Stimulated activated effector memory CD8-positive, alpha-beta T cell treated with anti-CD3 and anti-CD28 coated beads, Interleukin-12 subunit alpha, Interleukin-12 subunit beta, amount 100 ng/mL, for 72 hours (primary cell): ENCODE measurements around the gene SLFN12.
A peak's percentile ranks its signal among the peaks of the same experiment; 100 is the strongest.

Source experiments
- ATAC-seq: fragments of 150-1000 bp; cut with Tn5 transposase; 2 replicates; pipeline ENCODE4 v1.10.0; 2021
- DNase-seq, 2 donors: peaks; one replicate each; pipeline ENCODE4 v3.0.0; 2021 to 2022; ENCODE audit warnings: low spot score in 2 of 2
- H3K27ac Mint-ChIP-seq: one replicate; pipeline ENCODE4 v1.8.0; 2022; ENCODE audit warnings: mild to moderate bottlenecking, mixed read lengths
- H3K36me3 Mint-ChIP-seq: one replicate; pipeline ENCODE4 v1.8.0; 2022; ENCODE audit warnings: mild to moderate bottlenecking, mixed read lengths
- H3K4me1 Mint-ChIP-seq: one replicate; pipeline ENCODE4 v1.8.0; 2022; ENCODE audit warnings: mixed read lengths
- H3K4me3 Mint-ChIP-seq: one replicate; pipeline ENCODE4 v1.8.0; 2022; ENCODE audit warnings: mild to moderate bottlenecking, mixed read lengths
- H3K9me3 Mint-ChIP-seq: one replicate; pipeline ENCODE4 v1.8.0; 2022; ENCODE audit warnings: mixed read lengths

Gene SLFN12

DNA sequence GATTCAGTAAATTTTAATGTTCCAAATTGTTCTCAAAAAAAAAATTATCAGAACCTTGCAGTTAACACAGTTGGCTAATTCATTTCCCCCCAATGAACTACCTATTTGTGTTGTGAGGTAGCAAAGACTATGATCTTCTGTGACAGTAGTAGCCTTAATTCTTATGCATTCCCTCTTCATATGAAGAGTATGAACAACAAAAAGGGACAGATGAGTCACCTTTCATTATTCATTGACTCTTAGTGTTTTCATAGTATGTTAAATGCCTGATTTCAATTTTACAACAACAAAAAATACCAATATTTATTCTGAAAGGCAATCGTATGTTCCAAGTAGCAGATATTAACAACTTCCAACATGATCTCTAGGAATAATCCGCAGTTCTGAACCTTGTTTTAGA lies 55.2 kb downstream of the SLFN12 start:
- H3K36me3 Mint-ChIP-seq: peaks cover 26% of the 10 kb centered on the region
- DNase-seq (no peak), ATAC-seq (no peak)
- H3K4me1 Mint-ChIP-seq: peaks cover 29% of the 10 kb centered on the region
- H3K27ac Mint-ChIP-seq: no peak overlapping the region
- H3K4me3 Mint-ChIP-seq: no peak overlapping the region
- peaks cover under 1% of the 10 kb centered on the region for H3K9me3 Mint-ChIP-seq

DNA sequence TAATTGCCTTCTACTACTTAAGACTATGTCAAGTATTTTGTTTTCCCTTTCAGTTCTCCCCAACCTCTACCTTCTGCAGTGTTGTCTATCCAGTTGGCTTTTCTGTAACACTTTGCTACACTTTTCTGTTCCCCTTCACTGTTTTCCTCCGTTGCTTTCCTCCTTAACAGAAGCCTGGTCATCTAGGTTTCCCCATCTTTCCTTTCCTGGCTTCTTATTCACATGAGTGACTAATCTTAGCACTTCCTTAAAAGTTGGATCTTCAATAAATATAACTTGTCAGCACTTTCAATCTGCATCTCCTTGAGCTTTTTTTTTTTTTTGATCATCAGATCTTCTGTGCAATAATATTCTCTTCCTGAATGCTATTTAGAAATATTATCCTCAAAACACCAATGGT lies 56.1 kb downstream of the SLFN12 start:
- DNase-seq: no peak

DNA sequence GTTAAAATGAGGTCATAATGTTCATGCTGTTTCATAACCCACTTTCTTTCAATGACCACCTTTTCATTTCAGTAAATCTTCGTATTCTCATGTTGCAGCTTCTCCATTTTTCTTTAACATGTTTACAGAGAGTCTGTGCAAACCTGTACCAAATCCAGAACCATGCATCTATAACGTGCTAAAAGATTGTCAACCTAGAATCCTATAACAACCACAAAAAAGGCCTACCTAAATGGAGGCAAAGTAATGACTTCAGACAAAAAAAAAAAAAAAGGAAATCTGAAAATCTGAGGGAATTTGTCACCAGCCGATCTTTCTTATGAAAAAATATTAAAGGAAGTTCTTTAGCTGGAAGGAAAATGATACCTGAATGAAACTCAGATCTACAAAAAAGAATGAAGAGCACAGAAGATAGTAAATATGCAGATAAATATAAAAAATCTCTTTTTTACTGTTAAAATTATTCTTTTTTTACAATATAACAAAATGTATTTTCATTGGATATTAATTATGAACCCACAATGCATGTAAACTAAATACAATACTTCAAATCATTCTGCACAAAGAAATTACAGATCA lies 57.4 kb downstream of the SLFN12 start:
- H3K9me3 Mint-ChIP-seq: peaks cover 10% of the 10 kb centered on the region
- H3K4me3 Mint-ChIP-seq: peak overlapping the region; percentile 99
- ATAC-seq (no peak), DNase-seq (no peak)
- peaks cover 49% of the 10 kb centered on the region for H3K4me1 Mint-ChIP-seq
- H3K27ac Mint-ChIP-seq: peak overlapping the region; percentile 100
- H3K36me3 Mint-ChIP-seq: peaks cover 49% of the 10 kb centered on the region

More for the DNA sequence above, 56.1 kb downstream of the SLFN12 start:
- peak overlapping the region; percentile 14 for H3K4me3 Mint-ChIP-seq
- no peak overlapping the region for H3K27ac Mint-ChIP-seq
- H3K4me1 Mint-ChIP-seq: peaks cover 35% of the 10 kb centered on the region
- peaks cover 35% of the 10 kb centered on the region for H3K36me3 Mint-ChIP-seq
- ATAC-seq: no peak
- peaks cover 3% of the 10 kb centered on the region for H3K9me3 Mint-ChIP-seq

DNA sequence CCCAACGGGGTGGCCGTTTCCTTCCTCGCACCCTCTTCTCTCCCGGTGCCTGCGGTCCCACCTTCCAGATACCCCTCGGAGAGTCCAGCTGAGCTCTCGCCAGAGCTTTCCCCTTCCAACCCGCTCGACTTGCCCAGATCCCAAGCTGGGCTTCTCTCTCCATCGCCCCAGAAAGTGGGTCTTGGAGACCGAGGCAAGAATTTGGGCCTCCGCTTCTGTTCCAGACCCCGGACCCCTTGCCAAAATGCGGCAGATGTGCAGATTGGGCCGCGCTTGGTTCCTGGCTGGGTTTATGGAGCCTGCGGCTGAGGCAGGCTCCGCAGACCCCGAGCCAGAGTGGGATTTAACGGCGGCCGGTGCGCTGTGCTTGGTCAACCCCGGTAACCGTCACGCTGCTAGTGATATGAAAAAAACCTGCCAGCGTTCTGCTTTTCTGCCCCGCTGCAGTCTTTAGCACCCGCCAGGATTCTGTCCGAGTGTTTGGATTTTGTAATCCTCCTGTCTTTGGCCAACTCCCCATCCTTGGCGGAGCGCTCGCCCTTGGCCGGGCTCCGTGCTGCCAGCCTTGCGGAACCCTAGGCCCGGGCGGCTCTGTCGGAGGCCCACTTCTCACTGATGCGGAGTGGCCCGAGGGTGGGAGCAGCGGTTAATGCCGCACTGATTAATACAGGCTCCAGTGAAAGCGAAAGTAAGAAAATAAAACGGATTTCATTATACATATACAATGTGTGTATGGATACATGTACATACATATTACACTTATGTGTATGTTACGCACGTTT lies 58.1 kb downstream of the SLFN12 start:
- Mint-ChIP-seq H3K27ac (peak overlapping the region; percentile 100), H3K36me3 (peaks cover 55% of the 10 kb centered on the region), H3K4me3 (peak overlapping the region; percentile 99), H3K4me1 (peaks cover 55% of the 10 kb centered on the region), H3K9me3 (peaks cover 10% of the 10 kb centered on the region)
- DNase-seq (peak; percentile 43 to 85), ATAC-seq (peak; percentile 80)

DNA sequence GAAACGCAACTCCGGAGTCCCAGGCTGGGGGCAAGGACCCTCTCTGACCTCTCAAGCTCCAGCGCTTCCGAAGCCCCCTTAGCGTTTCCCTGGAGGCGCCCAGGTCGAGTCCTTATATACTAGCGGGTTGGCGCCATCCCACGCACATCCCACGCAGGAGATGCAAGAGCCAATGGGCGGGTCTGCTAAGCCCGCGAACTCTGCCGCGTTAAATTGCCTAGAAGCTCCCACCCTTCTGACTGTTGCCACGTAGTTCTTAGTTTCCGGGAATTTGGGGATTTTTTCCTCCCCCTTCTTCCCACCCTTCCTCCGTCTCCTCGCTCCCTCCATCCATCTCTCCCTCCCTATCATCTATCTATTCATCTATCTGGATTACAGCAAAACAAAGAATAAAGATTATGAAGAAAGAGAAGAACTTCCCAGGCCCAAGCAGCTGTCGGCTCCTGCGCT lies 58.7 kb downstream of the SLFN12 start, which contains the start of gene SLFN11:
Gene SLFN11, minus strand, starts transcription at position 88 of the 450 bp plus-strand sequence. CDS start 9,814 bp downstream, outside the sequence.
- H3K9me3 Mint-ChIP-seq: peaks cover 10% of the 10 kb centered on the region
- H3K36me3 Mint-ChIP-seq: peaks cover 61% of the 10 kb centered on the region
- ATAC-seq (peak; percentile 84), DNase-seq (peak; percentile 91 to 97)
- peak within 1 kb of the TSS; percentile 100 for H3K27ac Mint-ChIP-seq
- H3K4me1 Mint-ChIP-seq: peaks cover 61% of the 10 kb centered on the region
- H3K4me3 Mint-ChIP-seq: peak within 1 kb of the TSS; percentile 99

DNA sequence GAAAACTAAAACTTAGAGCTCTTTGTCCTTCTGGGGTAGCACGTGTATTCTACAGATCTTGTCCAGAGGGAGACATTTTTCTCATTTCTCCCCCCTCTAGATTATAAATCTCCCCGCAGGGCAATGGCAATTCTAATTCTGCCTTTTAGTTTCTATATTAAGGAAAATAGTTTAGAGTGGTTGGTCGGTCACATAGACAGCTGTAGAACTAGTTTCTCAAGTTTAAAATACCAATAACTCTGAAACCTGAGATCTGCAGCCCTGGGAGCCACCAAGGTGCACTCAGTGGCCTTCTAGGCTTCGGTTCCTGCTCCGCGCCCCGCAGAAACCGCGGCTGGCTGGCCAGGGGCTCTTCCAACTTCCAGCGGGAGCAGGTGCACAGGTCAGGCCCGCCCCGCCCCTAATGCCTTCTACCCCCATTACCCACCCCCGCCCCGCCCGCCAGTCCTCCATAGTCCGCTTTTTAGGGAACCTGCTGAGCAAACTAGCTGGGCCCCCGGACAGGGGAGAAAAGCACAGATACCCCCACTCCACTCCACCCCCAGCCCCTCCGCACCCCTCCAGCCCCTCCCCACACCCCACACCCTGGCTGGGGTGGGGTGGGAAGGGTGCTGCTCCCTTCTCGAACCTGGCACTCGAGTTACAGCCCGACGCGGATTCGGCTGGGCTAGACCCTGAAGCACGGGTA lies 59.3 kb downstream of the SLFN12 start:
- H3K4me1 Mint-ChIP-seq: peaks cover 66% of the 10 kb centered on the region
- H3K36me3 Mint-ChIP-seq: peaks cover 67% of the 10 kb centered on the region
- DNase-seq (peak; percentile 14 to 71), ATAC-seq (peak; percentile 4)
- peak overlapping the region; percentile 99 for H3K4me3 Mint-ChIP-seq
- H3K9me3 Mint-ChIP-seq: peaks cover 10% of the 10 kb centered on the region
- H3K27ac Mint-ChIP-seq: peak overlapping the region; percentile 100

DNA sequence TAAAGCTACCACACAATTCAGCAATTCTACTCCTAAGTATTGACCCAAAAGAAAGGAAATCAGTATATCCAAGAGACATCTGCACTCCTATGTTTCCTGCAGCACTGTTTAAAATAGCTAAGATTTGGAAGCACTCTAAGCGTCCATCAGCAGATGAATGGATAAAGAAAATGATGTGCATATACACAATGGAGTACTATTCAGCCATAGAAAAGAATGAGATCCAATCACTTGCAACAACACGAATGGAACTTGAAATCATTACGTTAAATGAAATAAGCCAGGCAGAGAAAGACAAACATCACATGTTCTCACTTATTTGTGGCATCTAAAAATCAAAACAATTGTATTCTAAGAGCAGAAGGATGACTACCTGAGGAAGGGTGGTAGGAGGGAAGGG lies 60.4 kb downstream of the SLFN12 start:
- H3K4me1 Mint-ChIP-seq: peaks cover 67% of the 10 kb centered on the region
- peak overlapping the region; percentile 24 for H3K27ac Mint-ChIP-seq
- peaks cover 78% of the 10 kb centered on the region for H3K36me3 Mint-ChIP-seq
- ATAC-seq (no peak), DNase-seq (no peak)
- H3K4me3 Mint-ChIP-seq: peak overlapping the region; percentile 99
- peaks cover 10% of the 10 kb centered on the region for H3K9me3 Mint-ChIP-seq

DNA sequence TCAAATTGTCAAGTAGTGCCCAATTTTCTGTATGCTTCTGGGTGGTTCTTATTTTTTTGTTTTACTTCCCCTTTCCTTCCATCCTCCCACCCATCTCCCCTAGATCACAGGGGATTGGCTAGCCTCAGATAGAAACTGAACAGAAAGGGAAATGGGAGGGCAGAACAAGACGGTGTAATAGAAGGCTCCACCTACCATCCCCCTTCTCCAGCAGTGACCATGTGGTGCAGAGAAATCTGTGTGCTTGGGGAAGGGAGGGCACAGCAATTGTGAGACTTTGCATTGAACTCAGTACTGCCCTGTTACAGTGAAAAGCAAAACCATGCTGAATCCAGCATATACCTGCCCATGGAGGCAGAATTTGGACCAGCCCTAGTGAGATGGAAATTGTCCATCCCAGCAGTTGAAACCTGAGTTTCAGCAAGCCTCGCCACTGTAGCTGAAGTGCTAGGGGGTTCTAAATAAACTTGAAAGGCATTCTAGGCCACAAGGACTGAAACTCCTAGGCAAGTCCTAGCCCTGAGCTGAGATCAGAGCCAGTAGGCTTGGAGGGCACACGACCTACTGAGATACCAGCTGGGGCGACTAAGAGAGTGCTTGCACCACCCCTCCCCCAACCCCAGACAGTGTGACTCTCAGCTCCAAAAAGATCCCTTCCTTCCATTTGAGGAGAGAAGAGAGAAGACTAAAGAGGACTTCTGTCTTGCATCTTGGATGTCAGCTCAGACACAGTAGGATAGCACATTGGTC lies 64.0 kb downstream of the SLFN12 start:
- peaks cover 10% of the 10 kb centered on the region for H3K9me3 Mint-ChIP-seq
- peaks cover 100% of the 10 kb centered on the region for H3K36me3 Mint-ChIP-seq
- peaks cover 78% of the 10 kb centered on the region for H3K4me1 Mint-ChIP-seq
- peak overlapping the region; percentile 18 for H3K4me3 Mint-ChIP-seq
- no peak overlapping the region for H3K27ac Mint-ChIP-seq
- peak; percentile 87 for ATAC-seq
- DNase-seq: no peak

DNA sequence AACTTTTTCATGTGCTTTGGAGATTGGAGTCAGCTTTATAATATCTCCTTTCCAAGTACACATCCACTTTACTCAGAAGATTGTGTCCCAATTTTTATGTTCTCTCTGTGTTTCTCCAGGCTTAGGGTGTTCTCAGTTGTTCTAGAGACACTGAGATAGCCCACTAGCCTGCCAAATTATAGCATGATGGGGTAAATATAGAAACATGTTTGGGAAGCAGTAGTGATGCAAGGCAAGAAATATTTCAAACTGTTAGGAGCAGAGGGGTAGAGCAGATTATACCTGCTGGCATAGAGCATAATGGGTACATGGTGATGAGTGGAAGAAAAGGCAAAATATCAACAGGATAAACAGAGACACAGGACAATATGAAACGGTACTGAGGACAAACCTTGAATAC lies 71.3 kb downstream of the SLFN12 start:
- no peaks in the 10 kb centered on the region for H3K9me3 Mint-ChIP-seq
- peak overlapping the region; percentile 23 for H3K27ac Mint-ChIP-seq

More for the DNA sequence above, 71.3 kb downstream of the SLFN12 start:
- ATAC-seq (no peak), DNase-seq (no peak)
- peaks cover 48% of the 10 kb centered on the region for H3K4me1 Mint-ChIP-seq
- H3K4me3 Mint-ChIP-seq: no peak overlapping the region
- H3K36me3 Mint-ChIP-seq: peaks cover 100% of the 10 kb centered on the region
